NCI-H2081 (cell line): Measurements from ENCODE around the gene GARNL3.

Source experiments
- DNase-seq, 2 experiments: peaks; one replicate each; lab custom pipeline; 2025; lab: John Stamatoyannopoulos, UW

The GARNL3 gene

DNA sequence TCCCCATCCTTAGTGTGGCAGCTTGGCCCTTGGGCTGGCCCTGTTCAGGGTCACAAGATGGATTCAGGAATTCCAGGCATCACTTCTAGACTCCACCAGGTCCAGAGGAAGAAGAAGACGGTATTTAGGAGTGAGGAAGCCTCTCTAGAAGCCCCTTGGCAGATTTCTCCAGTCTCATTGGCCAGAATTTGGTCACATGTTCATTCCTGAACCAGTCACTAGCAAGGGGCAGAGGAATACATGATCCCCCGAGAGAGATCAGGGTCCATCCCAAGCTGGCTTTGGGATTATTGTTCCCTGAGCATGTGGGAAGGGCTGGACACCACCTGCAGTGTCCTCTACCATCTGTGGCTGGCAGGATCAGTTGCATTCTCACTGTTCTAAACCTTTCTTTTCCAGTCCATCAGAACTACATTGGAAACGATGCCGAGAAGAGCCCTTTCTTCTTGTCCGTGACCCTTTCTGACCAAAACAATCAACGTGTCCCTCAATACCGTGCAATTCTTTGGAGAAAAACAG is 48.5 kb downstream of the GARNL3 start:
- no peak for DNase-seq

DNA sequence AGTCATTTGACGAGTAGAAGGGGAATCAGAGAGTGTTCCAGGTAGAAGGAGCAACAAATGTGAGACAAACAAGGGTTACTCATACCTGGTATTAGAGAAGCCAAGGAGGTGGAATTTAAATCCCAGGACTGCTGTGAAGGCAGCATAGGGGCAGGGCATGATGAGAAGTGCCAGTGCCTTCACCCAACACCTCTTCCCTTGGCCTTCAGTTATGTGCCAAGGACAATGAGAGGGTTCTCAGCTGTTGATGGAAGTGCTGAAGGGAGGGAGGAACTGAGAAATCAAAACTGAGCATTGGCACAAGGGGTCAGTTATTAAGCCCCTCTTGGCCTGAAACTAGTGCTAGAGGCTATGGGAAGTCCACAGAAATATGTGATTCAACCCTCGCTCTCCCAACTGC is 50.3 kb downstream of the GARNL3 start:
- no peak for DNase-seq

DNA sequence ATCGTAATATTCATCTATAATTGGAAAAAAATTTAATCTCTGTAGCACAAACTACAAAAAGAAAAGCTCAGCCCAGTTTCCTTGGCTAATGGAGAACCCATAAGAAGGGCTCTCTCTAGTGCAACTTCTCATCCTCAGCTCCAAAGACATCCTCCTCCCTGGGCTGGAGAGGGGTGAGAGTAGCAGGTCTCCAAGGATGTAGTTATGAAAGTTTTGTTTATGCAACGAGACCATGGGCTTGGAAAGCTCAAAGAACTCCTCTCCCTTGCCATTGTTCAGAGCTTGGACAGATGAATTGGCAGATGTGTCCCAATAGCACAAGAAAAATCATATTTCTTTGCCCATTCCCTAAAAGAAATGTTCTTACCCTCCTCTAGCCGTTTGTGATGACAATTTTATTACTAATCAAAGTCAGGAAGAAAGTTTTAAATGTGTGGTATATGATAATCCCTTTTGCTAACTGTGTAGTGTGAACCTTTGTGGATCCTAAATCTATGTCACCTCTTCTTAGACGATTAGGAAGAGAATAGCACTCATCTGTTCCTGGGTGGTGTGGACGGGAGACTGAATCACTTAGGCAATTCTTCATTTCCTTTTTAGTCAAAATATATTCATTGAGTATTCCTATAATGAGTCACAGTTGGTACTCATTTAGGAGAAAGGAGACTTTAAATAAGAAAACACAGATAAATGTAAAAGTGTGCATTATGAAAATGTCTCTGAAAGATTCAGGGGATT is 52.2 kb downstream of the GARNL3 start:
- no peak for DNase-seq

DNA sequence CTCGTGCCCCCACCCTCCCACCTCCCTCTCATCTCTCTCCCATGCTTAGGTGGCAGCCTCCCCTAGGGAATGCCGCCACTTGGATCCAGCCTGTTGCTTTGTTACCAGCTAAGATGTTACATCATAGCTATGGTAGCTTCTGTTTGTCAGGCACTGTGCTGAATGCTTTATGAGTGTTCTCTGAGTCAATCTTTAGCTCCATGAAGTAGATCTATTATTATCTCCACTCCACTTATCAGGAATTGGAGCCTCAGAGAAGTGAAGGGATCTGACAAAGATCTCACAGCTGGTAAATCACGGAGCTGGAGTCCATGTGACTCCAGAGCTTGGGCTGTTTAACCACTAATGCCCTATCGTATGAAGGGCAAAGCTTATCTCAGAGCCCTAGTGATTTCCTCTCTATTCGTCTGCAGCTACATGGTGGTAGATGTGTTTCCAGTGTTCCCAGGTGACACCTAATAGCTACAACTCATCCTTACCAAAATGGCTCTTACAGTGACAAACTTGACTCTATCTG is 54.1 kb downstream of the GARNL3 start:
- no peak for DNase-seq

DNA sequence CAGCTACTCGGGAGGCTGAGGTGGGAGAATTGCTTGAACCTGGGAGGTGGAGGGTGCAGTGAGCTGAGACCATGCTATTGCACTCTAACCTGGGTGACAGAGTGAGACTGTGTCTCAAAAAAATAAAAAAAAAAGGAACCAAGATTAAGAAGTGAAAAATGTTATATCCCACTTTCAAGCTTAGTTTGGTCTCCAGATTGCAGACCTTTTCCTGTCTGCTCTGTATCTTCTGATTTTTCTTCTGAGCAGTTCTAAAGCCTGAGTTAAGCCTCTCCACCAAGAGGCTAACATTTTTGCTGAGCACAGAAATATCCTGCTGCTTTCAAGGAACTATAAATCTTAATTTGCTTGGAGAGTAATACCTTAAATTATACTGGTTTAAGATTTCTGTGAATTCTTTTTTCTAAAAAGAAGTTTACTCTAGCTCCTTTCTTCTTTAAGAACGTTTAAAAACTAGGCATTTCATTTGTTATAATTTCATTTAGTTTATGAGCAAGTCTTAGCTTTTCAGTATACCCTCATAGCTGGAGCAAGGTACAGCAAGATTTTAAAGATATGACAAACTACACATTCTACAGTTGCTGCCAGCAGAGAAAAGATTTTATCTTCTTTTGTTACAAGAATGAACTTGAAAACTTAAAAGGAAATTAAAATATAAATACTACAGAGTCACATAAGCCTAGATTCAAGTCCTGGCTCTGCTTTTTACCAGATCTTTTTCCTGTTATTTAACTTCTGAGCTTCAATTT is 55.0 kb downstream of the GARNL3 start:
- no peak for DNase-seq

DNA sequence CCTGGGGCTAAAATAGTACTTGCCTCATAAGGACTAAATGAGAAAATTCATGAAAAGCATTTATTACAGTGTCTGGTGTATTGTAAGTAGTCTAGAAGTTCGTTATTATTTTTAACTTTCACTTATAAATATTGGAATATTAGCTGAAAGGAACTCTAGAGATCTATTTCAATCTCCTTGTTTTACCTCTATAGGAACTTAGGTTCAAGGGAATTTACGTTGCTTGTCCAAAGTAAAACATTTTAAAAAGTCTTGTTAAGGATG is 55.5 kb downstream of the GARNL3 start:
- DNase-seq, result no peak

DNA sequence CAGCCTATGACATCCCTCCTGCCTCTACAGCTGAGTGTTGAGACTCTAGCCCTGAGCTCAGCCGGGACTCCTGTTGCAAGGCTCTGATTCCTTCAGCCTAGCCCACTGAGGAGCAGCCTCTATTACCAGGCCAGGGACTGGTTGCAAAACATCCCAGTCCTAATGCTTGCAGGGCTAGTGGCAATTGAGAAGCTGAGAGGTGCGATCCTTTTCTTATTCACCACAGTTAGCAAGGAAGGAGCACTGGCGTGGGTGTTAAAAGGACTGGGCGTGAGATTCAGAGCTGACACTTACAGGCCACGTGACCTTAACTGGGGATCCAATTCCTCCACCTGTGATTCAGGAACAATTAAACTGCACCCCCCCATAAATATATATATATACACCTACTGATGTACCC is 58.8 kb downstream of the GARNL3 start:
- no peak for DNase-seq

DNA sequence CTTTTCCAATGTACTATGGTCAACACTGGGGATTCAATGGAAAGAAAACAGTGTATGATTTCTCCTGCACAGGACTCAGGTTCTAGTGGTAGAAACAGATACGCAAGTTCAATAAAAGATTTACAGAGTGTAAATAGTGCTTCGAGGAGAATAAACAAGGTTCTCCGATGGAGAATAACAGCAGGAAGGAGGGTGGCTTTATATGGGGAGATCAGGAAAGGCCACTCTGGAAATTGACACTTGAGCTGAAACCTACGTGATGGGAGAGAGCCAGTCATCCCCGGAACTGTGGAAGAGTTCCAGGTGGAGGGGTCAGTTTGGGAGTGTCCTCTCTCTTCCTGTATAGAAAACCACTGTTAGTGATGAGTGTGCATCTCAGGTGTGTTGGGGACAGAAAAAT is 65.9 kb downstream of the GARNL3 start:
- no peak for DNase-seq

DNA sequence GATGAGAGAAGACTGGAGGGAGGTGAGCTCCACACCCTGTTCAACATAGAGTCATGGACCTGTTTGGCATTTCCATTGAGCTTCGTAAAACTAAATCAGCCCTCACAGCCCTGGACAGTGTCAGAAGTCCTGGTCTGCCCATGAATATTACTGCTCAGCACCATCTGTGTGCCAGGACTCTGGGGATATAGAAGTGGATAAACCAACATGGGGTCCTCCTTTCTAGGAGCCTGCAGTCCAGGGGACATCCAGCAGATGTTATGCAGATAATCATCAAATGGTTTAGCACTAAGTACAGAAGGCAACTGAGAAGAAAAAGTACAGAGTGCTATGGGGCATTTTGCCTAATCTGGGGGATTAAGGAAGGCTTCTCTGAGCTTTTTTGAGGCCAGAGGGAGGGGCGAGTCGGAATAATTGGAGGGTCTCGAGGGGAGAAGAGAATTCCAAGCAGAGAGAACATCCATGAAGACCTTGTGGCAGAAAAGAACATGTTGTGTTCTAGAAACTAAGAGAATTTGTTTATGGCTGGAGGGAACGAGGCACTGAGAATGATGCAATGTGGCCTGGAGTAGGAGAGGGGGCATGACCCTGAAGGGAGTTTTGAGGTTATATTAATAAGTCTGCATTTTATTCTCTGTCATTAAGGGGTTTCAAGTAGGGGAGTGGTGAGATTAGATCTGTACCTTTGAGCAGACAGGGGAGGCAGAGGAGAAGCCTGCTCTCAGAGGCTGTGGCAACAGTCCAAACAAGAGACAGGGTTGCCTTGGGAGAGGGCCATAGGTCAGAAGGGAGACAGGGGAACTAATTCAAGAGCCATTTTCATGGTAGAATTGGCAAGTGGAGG is 68.9 kb downstream of the GARNL3 start:
- no peak for DNase-seq

DNA sequence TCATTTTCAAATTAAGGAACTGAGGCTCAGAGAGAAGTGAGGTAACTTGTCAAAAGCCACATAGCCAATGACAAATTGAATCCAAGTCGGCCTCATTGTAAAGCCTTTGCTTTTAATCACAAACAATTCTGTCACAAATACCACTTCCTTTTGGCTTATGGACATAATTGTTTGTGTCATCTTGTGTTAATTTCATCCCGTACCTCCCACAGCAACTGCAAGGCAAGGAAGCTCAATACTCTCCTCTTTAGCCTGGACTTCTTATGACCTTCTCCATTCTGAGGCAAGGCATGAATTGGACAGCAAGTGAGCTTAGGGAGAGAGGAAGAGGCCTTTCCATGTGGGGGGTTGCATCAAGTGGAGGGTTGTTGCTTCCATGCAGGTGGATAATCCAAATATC is 70.2 kb downstream of the GARNL3 start:
- no peak for DNase-seq

DNA sequence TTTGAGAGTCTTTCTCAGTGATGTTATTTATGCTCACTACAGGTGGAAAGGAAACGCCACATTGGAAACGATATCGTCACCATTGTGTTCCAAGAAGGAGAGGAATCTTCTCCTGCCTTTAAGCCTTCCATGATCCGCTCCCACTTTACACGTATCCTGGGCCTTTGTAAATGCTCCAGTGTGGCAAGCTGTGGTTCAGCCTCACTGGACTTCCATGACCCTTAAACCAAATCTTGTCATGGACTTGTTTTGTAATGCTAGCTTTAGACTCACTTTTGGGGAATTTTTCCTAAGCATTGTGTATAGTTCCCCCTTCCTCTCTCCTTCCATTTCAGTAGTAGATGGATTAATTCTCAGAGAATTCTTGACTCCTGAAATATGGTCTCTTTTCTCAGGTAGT is 71.5 kb downstream of the GARNL3 start:
- no peak for DNase-seq

DNA sequence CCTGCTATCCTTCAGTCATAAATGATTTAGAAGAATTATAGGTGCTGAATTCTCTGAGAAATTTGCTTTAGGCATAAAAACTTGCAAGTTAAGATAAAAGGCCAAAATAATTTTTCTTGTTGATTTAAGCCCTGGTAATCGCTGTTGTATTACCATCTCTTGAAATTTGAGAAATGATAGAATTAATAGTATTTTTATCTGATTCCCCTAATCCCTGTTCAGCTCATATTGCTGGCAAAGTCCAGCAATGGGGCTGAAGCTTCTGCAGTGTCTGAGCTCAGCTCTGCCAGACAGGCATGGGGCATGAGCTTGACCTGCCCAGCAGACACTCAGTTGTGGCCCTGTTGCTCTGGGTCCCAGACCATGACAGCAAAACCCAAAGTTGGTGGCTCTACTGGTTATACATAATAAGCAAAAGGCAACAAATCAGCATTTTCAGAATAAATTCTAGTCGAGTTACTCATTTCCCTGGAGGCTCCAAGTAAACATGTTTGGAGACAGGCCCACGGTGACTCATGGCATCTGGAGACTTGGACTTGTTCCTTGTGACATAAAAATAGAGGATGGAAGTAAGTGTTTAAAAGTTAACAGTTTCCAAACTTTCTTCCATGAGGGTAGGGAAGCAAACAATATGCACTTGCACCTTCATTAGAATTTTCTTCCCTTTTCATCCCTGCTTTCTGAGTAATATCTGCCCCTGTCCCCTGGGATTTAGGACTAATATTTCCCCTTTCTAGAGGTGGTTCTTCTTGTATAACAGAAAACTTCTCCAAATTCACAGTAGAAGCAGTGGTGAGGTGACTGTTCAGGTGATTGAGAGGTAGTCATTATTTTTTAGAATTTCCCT is 72.2 kb downstream of the GARNL3 start:
- no peak for DNase-seq

DNA sequence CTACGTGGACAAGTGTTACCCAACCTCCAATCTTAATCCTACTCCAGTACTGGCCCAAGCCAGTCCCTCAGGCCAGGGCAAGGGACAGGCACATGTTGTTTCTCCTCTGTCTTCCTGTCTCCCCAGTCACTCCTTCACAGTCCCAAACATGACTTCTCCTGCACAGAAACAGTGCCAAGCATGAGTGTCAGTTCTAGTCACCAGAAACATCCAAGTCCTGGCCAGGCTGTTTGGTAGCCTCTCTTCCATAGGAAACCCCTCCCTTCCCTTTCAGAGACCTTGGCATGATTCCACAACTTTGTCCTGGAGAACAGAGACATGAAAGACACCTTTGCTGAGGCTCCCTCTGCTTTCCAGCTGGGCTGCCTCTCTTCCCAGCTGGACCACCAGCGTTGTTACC is 76.1 kb downstream of the GARNL3 start:
- no peak for DNase-seq

DNA sequence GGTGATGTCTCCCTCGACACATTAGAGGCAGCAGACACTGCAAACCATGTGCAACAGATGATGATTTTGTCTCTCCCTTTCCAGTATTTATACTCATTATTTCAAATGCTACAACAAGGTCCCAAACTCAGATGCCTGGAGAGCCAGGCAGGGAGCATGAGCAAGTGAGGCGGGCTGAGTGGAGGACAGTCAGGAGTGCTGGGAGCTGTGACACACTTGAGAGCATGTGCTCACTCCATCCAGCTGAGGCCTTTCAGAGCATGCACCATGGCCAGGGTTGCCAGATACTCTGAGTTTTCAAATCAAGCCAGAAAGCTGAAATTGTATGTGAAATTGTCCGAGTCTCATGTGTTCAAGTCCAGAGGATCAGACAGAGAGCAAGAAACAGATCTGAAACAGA is 76.6 kb downstream of the GARNL3 start:
- no peak for DNase-seq

DNA sequence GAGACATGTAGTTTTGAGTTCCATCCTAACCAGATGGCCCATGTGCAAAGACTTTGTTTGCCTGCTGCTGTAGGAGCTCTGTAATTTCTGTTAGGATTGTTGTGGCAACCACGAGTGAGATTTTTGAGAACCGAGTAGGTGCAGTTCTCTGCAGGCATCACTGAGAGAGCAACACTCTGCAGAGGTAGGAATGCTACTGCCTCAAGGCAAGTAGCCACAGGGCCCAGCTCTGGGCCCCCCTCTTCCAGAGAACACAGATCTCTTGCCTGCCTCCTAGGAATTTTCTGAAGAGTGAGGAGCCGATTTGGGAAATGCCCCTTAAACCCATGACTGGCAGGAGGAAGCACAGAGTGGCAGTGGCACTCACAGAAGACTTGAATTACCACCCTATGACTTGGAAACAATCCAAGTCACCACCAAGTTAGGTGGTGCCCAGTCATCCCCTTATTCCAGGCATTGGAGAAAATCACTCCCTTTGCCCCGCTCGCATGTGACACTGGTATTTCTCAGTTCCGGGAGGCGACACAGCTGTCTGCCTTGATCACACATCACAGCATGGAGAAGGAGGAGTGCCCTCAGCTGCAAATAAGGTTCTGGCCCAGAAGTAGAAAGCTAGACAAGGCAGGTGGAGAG is 79.9 kb downstream of the GARNL3 start:
- no peak for DNase-seq

DNA sequence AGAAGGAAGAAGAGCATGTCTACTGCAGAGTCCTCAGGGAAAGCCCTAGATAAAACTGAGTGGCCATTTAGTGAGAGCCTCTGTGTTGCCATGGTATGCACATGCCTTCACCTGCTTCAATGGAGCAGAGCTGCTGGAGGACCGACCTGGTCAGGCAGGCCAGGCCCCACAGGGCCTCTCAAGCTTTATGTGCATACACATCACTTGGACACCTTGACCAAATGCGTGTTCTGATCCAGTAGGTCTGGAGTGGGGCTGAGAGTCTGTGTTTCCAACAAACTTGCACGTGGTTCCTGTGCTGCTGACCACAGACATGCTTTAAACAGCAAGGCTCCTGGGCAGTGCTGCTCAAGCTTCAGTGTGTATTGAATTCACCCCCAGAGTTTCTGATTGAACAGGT is 81.0 kb downstream of the GARNL3 start:
- no peak for DNase-seq

DNA sequence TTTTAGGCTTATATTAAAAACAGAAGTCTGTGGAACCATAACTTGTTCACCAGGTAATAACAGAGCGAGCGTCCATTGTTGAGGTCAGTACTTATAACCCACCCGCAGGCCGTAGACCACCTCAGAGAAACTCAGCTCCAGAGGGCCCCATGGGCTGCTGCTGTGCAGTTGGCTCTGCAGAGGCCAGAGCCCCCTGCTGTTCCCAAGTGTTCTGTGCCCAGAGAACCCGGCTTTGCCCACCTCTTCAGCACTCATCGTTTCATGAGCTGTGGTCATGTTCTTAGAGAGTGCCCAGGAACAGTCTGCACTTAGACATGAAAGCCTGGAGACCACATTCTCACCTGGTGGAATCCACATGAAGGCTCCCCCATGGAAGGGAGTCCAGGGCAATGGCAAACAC is 82.0 kb downstream of the GARNL3 start:
- no peak for DNase-seq

DNA sequence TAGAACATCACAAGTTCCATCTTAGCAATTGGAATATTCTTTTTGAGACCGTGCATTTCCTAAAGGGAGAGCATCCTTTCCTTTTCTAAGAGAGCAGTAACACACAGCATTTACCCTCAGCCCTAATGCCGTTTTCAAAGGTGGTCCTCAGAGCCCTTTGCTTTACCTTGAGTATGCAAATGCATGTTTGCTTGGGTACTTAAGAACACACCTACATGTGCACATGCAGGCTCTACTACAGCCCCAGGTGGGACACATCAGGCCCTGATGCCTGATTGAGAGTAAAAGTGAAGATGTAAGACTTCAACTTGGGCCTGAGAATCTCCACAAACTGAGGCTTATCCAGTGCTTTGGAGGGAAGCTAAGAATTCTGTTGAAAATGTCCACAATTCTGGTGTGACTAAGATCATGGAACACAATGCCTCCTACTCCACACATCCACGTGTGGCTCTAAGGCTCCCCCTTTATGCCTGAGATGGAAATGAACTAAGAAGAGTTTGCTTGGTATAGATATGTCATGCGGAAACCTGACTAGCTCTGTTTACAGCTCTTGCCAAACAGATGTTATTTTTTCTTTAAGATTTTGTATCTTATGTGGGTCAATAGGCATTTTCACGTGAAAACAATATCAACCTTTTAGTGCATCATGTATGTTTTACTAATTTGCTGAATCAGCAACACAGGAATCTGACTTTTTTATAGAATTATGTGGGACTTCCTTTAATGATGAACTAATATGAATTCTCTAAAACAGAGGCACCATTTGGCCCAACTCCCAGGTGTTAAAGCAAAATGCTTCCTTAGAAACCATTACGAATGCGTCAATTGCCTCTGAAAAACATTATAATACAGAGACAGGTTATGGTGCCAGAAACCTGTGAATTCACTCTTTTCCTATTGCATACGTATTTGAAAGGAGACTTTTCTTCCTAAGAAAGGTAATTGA is 83.5 kb downstream of the GARNL3 start:
- no peak for DNase-seq

DNA sequence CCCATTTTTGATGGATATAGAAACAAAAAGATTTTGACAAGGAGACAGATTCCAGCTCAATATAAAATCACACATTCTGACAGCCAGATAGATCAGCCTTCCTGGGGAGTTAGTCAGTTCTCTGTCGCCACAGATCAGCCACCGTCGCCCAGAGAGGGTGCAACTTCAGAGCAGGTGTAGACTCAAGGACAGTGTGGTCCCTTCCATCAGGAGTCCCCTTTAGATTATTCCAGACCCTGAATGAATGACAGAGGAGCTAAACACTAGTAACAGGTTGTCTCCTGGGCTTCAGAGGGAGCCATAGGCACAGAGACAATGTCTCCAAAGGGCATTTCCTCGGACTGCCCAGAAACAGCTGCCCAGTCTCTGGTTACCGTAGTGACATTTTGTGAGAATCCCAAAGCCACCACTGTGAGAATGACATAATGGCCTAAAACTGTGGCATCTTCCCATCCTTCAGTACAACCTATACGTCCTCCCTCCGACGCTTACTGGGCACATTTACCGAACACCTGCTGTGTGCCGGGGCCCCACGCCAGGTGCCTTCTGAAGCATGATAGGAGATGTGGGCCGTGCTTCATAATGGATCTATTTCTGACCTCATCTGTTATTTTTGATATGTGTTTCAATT is 85.0 kb downstream of the GARNL3 start:
- DNase-seq, result peak; percentile 40 to 70
